Measurements from ENCODE around the gene SIRPG. TPM values are rescaled to one million over a fixed set of nuclear protein-coding genes. Genes with fewer than 3 reads are reported as not detected.

SIRPG gene
- total RNA-seq, 1 donor from 2014 or later, result not detected

DNA sequence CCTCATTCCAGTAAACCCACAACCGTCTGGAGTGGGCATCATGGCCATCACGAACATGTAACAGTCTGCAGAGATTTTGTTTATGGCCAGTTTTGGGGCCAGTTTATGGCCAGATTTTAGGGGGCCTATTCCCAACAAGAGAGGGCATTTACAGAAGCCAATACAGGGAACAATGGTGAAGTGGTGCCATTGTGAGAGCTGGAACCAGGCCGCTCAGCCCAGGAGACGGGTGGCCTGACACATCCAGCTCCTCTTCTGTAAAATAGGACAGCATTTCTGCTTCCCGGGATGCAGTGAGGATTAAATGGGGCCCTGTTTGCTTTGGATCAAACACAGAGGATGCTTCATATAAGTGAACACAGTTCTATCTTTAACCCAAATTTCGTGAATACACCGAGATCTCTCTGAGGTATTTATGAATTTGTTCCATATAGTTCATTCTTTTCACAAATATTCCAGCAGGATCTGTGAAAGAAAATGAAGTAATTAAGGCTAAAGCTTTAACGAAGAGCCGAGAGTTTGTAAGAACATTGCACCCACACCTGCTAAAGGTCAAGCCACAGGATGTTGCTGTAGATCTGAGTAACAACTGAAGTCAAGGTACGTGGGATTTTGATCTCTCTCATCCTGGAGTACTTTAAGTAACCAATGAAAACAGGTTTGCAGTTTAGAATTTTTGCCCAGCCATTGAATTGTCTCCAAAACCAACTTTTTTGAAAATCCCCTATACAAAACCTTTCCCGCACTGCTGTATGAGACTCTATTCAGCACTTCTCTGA lies 14.5 kb upstream of the SIRPG start:
- H3K4me3 ChIP-seq (ENCODE audit: low read depth, low read length), result no peak overlapping the region
- no peak for DNase-seq (ENCODE audit: low read depth)
- H3K27me3 ChIP-seq (ENCODE audit: control insufficient read depth, insufficient read depth, low read length), result no peaks in the 10 kb centered on the region
- no peaks in the 10 kb centered on the region for H3K36me3 ChIP-seq (ENCODE audit: control insufficient read depth, insufficient read depth, low read length)
- TF ChIP-seq, protein P1, sequence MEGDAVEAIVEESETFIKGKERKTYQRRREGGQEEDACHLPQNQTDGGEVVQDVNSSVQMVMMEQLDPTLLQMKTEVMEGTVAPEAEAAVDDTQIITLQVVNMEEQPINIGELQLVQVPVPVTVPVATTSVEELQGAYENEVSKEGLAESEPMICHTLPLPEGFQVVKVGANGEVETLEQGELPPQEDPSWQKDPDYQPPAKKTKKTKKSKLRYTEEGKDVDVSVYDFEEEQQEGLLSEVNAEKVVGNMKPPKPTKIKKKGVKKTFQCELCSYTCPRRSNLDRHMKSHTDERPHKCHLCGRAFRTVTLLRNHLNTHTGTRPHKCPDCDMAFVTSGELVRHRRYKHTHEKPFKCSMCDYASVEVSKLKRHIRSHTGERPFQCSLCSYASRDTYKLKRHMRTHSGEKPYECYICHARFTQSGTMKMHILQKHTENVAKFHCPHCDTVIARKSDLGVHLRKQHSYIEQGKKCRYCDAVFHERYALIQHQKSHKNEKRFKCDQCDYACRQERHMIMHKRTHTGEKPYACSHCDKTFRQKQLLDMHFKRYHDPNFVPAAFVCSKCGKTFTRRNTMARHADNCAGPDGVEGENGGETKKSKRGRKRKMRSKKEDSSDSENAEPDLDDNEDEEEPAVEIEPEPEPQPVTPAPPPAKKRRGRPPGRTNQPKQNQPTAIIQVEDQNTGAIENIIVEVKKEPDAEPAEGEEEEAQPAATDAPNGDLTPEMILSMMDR (IDR thresholded peaks at IDR 0.05; ENCODE audit: insufficient read depth, low read length, poor library complexity, severe bottlenecking), result no peak

DNA sequence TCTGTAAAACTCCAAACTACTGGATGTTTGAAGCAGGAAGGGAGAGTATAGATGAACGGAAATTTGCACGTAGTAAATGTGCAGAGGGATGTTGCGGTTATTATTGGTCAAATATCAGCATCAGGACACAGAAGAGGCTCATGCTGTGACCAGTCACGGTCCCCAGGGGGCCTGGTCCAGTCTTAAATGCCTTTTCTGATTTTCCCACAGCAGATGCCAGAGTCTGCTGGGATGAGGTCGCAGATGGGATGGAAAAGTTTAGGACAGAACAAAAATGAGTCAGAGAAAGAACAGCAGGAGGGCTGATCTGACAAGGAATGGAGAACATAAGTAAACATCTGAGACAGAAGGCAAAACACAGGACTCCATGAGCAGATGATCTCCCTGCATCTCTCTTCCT lies 11.7 kb upstream of the SIRPG start:
- TF ChIP-seq, protein P1 (IDR thresholded peaks at IDR 0.05; ENCODE audit: insufficient read depth, low read length, poor library complexity, severe bottlenecking), result no peak
- Histone ChIP-seq H3K36me3 (ENCODE audit: control insufficient read depth, insufficient read depth, low read length) (no peaks in the 10 kb centered on the region), H3K27me3 (ENCODE audit: control insufficient read depth, insufficient read depth, low read length) (no peaks in the 10 kb centered on the region), H3K4me3 (ENCODE audit: low read depth, low read length) (no peak overlapping the region)
- no peak for DNase-seq (ENCODE audit: low read depth)

DNA sequence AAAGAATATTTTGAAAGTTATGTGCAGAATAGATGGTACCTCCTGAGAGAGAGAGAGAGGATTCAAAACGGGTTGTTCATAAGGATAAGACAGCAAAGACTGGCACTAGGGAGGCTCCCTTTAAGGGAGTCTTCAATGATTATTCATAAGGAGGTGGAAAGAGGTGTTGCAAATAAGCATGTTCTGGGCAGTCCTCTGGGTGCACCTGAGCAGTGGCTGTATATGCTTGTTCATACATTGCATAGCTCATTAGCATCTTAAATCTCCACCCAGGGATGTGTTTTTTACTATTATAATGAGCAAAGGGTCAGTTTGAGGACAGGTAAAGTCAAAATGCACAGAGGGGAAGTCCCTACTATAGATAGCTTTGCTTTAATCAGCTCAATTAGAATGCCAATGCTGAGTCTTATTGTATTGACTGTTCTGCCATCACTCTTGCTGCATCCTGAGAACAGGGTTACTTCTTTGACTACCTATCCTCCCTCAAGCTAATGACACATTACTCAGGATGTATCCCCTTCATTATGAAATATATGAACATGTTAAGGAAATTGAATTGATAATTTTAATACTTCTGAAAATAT lies 10.0 kb upstream of the SIRPG start:
- no peak for DNase-seq (ENCODE audit: low read depth)
- Histone ChIP-seq H3K36me3 (ENCODE audit: control insufficient read depth, insufficient read depth, low read length) (no peaks in the 10 kb centered on the region), H3K4me3 (ENCODE audit: low read depth, low read length) (no peak overlapping the region), H3K27me3 (ENCODE audit: control insufficient read depth, insufficient read depth, low read length) (no peaks in the 10 kb centered on the region)
- TF ChIP-seq, protein P1 (IDR thresholded peaks at IDR 0.05; ENCODE audit: insufficient read depth, low read length, poor library complexity, severe bottlenecking), result no peak

DNA sequence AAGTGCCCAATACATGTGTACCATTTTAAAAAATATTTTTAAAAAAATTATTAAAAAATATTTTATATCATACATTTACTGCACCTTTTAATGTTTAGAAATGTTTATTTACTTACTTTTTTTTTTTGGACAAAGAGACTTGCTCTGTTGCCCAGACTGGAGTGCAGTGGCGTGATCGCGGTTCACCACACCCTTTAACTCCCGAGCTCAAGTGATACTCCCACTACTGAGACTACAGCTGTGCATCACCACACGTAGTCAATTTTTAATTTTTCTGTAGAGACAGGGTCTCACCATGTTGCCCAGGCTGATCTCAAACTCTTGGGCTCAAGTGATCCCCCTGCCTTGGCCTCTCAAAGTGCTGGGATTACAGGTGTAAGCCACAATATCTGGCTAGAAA lies 9.2 kb upstream of the SIRPG start:
- H3K36me3 ChIP-seq (ENCODE audit: control insufficient read depth, insufficient read depth, low read length), result no peaks in the 10 kb centered on the region
- DNase-seq (ENCODE audit: low read depth), result no peak
- no peaks in the 10 kb centered on the region for H3K27me3 ChIP-seq (ENCODE audit: control insufficient read depth, insufficient read depth, low read length)
- TF ChIP-seq, protein P1 (IDR thresholded peaks at IDR 0.05; ENCODE audit: insufficient read depth, low read length, poor library complexity, severe bottlenecking), result no peak
- H3K4me3 ChIP-seq (ENCODE audit: low read depth, low read length), result no peak overlapping the region

DNA sequence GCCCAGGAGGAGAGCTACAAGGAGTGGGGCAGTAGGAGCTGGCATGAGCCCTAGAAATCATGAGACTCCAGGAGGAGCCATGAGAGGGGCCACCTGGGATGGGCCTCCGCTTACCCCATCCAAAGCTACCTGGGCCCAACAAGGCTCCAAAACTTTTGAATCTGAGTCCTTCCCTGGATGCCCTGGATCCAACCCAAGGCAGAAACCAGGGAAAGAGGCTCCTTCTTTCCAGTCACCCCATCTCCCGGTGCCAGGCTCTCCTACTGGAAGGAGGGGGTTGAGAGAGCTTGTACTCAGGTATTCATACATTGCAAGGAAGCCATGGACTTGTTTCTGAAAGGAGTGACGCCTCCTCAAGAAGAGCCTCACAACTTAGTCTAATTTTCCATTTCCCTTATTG lies 7.8 kb upstream of the SIRPG start:
- H3K27me3 ChIP-seq (ENCODE audit: control insufficient read depth, insufficient read depth, low read length), result no peaks in the 10 kb centered on the region
- H3K36me3 ChIP-seq (ENCODE audit: control insufficient read depth, insufficient read depth, low read length), result no peaks in the 10 kb centered on the region
- H3K4me3 ChIP-seq (ENCODE audit: low read depth, low read length), result no peak overlapping the region
- TF ChIP-seq, protein P1 (IDR thresholded peaks at IDR 0.05; ENCODE audit: insufficient read depth, low read length, poor library complexity, severe bottlenecking), result no peak
- no peak for DNase-seq (ENCODE audit: low read depth)

Data from kidney epithelial cell (primary cell).